22Rv1 (cell line): ENCODE measurements around the gene CERK.

Source experiments
- ZFX ChIP-seq: fragments of 450-650 bp; IDR thresholded peaks from 2 replicates; pipeline ENCODE4 v1.6.1; 2017; ENCODE audit warnings: antibody characterized with exemption, borderline replicate concordance
- TF ChIP-seq, protein P1 (sequence below): fragments of 450-650 bp; IDR thresholded peaks from 2 replicates; pipeline ENCODE4 v1.5.1; 2017; ENCODE audit warnings: mild to moderate bottlenecking

DNA sequence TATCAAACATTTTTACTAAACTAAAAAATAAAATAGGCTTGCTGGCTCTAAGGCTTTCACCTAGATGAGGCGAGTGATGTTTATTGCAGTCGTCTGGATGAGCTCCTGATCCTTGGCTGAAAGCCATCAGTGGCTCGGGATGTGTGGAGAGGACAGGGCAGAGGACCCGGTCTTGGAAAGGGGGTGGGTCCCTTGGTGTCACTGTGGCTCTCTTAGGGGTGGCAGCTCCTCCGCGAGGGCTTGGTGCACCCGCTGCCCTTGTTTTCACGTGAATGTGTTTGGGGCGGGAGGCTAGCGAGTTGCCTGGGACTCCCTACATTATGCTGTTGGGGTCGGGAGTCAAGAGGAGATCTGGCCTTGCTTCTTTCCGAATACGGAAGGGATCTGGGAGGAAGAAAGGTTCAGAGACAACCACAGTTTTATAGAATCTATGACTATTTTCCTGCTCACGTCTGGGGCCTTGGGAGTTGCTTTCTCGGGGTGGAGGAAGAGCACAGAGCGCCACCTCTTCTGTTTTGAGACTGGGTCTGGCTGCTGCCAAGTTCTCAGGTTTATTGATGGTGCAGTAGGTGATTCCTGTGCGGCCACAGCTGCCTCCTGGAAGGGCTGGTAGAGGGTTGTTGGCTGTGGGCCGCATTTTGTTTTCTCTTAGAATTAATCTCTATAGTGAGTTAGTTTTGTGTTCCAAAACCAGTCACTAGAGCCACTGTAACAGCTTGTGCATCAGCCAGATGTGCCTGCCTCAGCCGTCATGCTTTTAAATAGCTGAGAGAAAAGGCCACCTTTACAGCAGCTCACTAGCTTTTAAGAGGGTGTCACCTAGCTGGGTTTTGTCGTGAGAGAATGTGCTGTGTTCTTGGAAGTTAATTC lies 37.2 kb upstream of the CERK start:
- TF ChIP-seq, protein P1, sequence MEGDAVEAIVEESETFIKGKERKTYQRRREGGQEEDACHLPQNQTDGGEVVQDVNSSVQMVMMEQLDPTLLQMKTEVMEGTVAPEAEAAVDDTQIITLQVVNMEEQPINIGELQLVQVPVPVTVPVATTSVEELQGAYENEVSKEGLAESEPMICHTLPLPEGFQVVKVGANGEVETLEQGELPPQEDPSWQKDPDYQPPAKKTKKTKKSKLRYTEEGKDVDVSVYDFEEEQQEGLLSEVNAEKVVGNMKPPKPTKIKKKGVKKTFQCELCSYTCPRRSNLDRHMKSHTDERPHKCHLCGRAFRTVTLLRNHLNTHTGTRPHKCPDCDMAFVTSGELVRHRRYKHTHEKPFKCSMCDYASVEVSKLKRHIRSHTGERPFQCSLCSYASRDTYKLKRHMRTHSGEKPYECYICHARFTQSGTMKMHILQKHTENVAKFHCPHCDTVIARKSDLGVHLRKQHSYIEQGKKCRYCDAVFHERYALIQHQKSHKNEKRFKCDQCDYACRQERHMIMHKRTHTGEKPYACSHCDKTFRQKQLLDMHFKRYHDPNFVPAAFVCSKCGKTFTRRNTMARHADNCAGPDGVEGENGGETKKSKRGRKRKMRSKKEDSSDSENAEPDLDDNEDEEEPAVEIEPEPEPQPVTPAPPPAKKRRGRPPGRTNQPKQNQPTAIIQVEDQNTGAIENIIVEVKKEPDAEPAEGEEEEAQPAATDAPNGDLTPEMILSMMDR = no peak
- no peak for TF ChIP-seq ZFX
